Measurements from ENCODE around the gene GRIP1.

DNA sequence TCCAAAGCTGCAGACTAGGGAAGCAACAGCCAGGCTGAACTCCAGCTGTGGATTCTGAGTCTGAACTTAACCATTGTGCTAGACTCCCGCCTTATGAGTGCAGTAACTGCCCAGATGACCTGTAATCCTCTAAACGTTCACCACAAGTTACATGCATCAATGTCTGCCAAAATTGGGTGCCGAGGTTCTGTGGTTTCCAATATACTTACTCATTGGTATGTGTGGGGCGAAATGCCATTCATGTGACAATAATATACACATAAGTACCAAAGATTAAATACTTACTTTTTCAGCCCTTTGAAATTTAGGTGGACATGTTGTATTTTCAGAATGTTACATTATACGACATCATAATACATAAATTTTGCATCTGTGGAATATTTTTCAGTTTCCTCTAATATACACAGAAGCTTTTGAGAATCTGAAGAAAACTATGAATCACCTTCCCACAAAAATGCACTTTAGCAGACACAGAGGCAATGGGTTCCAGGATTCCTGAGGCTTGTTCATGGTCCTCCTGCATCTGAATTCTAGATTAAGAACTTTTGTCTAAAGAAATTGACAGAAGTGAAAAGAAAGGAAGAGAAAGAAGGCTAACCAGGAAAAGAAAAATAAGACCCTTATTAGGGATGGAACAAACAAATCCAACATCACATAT, 31.7 kb downstream of the GRIP1 start:
- no peak for TF ChIP-seq CTCF (IDR thresholded peaks at IDR 0.05; ENCODE audit: low read depth, low read length)
- no peak for TF ChIP-seq POLR2A (IDR thresholded peaks at IDR 0.05; ENCODE audit: extremely low read depth, insufficient read length)
- TF ChIP-seq, protein P1, sequence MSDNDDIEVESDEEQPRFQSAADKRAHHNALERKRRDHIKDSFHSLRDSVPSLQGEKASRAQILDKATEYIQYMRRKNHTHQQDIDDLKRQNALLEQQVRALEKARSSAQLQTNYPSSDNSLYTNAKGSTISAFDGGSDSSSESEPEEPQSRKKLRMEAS (IDR thresholded peaks at IDR 0.05; ENCODE audit: low read depth, low read length): no peak
- TF ChIP-seq MYC (IDR thresholded peaks at IDR 0.05; ENCODE audit: low read depth, low read length): no peak

Data from NB4 (cell line).